Measurements from ENCODE around the gene GAL3ST2.

GRCh38 chr2:241814393-241814642 is 37.7 kb downstream of the GAL3ST2 start:
- TF ChIP-seq, protein P1, sequence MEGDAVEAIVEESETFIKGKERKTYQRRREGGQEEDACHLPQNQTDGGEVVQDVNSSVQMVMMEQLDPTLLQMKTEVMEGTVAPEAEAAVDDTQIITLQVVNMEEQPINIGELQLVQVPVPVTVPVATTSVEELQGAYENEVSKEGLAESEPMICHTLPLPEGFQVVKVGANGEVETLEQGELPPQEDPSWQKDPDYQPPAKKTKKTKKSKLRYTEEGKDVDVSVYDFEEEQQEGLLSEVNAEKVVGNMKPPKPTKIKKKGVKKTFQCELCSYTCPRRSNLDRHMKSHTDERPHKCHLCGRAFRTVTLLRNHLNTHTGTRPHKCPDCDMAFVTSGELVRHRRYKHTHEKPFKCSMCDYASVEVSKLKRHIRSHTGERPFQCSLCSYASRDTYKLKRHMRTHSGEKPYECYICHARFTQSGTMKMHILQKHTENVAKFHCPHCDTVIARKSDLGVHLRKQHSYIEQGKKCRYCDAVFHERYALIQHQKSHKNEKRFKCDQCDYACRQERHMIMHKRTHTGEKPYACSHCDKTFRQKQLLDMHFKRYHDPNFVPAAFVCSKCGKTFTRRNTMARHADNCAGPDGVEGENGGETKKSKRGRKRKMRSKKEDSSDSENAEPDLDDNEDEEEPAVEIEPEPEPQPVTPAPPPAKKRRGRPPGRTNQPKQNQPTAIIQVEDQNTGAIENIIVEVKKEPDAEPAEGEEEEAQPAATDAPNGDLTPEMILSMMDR (IDR thresholded peaks at IDR 0.05), result no peak
- no peak for TF ChIP-seq POLR2A (IDR thresholded peaks at IDR 0.05)

All from adrenal gland (tissue), 5 donors.